Panc1 (cell line): Measurements from ENCODE around the gene TOPORS. TPM values are rescaled to one million over a fixed set of nuclear protein-coding genes. Genes with fewer than 3 reads are reported as not detected.
A peak's percentile ranks its signal among the peaks of the same experiment; 100 is the strongest.

Experiments
- ATAC-seq: fragments of 200-7000 bp; cut with Tn5 transposase; 2 replicates; pipeline ENCODE4 v1.9.1; 2020; ENCODE audit warnings: mild to moderate bottlenecking, moderate library complexity
- BruUV-seq: library from RNA; stranded (reverse); fragments of 400-500 nt; replicated peaks from 2 replicates; lab custom pipeline; 2021; lab: Mats Ljungman, UMichigan
- CTCF ChIA-PET: fragments of 300-600 bp; sonication (Branson Sonifier 250); formaldehyde crosslinking; loops from one replicate; lab custom pipeline; 2022; ENCODE audit warnings: antibody characterized with exemption; lab: Charles Lee
- POLR2A ChIA-PET: fragments of 300-600 bp; sonication (Branson Sonifier 250); formaldehyde crosslinking; loops from one replicate; lab custom pipeline; 2022; ENCODE audit warnings: antibody characterized with exemption; lab: Charles Lee
- DNase-seq: peaks from one replicate; pipeline ENCODE4 v3.0.0-alpha.2; 2010; ENCODE audit warnings: low read depth, low spot score
- H3K27ac ChIP-seq: 2 replicates; pipeline ENCODE4 v1.5.1; 2011; ENCODE audit warnings: mild to moderate bottlenecking, low read length, inconsistent platforms
- H3K27me3 ChIP-seq: fragments of 200-500 bp; sonication (Bioruptor generic); 2 replicates; pipeline ENCODE4 v1.6.0; 2014; ENCODE audit warnings: low read length, inconsistent platforms; ENCODE audit not compliant: control insufficient read depth, insufficient read depth
- H3K36me3 ChIP-seq: fragments of 200-500 bp; sonication (Bioruptor generic); 2 replicates; pipeline ENCODE4 v1.5.1; 2014; ENCODE audit warnings: inconsistent platforms, mild to moderate bottlenecking, low read length, moderate library complexity; ENCODE audit not compliant: control insufficient read depth, insufficient read depth
- H3K4me1 ChIP-seq: 2 replicates; pipeline ENCODE4 v1.5.1; 2011; ENCODE audit warnings: inconsistent platforms, mild to moderate bottlenecking, low read length, moderate library complexity; ENCODE audit not compliant: control insufficient read depth, insufficient read depth
- H3K4me3 ChIP-seq, 2 experiments: 2 replicates each; pipeline ENCODE4 v1.5.1; 2011 to 2012; ENCODE audit warnings: low read depth in 2 of 2, low read length in 2 of 2, mild to moderate bottlenecking in 2 of 2, inconsistent platforms in 1 of 2, moderate library complexity in 1 of 2
- H3K9me3 ChIP-seq: fragments of 200-500 bp; sonication (Bioruptor generic); 2 replicates; pipeline ENCODE4 v1.5.1; 2014; ENCODE audit warnings: low read depth, mild to moderate bottlenecking, inconsistent platforms, low read length, moderate library complexity; ENCODE audit not compliant: control insufficient read depth, insufficient read depth
- POLR2AphosphoS5 ChIP-seq: IDR thresholded peaks from 2 replicates; pipeline ENCODE4 v1.6.1; 2012; ENCODE audit warnings: mild to moderate bottlenecking, low read depth, low read length, moderate library complexity
- SIN3A ChIP-seq: IDR thresholded peaks from 2 replicates; pipeline ENCODE4 v1.6.1; 2012; ENCODE audit warnings: low read depth, mild to moderate bottlenecking, low read length, moderate library complexity, borderline replicate concordance; ENCODE audit not compliant: insufficient read depth
- TCF7L2 ChIP-seq: IDR thresholded peaks from 2 replicates; pipeline ENCODE4 v1.6.1; 2011; ENCODE audit warnings: mild to moderate bottlenecking, low read depth, low read length, inconsistent platforms
- in situ Hi-C: cut with HindIII; loops from 2 replicates; pipeline ENCODE4 v1.10.0; 2016; ENCODE audit warnings: low sequenced_read_pairs, low pct_unique_long_range_greater_than_20kb
- intact Hi-C: fragments of 100-400 bp; cut with micrococcal nuclease; formaldehyde crosslinking; loops from one replicate; pipeline ENCODE4 v1.10.0; 2022; ENCODE audit not compliant: unreplicated experiment
- total RNA-seq: library from RNA; stranded (reverse); gene quantifications from one replicate; pipeline ENCODE4 v1.2.1, GENCODE V29; 2021; ENCODE audit not compliant: unreplicated experiment
- TF ChIP-seq, protein P1 (sequence below): fragments of 450-650 bp; IDR thresholded peaks from 2 replicates; pipeline ENCODE4 v1.5.1; 2017; ENCODE audit warnings: mild to moderate bottlenecking
- TF ChIP-seq, protein P2 (sequence below), 2 experiments: IDR thresholded peaks; 2 replicates each; pipeline ENCODE4 v1.6.1; 2011 to 2012; ENCODE audit warnings: low read depth in 2 of 2, control low read depth in 1 of 2, low read length in 1 of 2, mild to moderate bottlenecking in 1 of 2, moderate library complexity in 1 of 2; ENCODE audit not compliant: insufficient read depth in 1 of 2

The TOPORS gene
- total RNA-seq, 1 experiment from 2014 or later: 21.2 TPM

DNA sequence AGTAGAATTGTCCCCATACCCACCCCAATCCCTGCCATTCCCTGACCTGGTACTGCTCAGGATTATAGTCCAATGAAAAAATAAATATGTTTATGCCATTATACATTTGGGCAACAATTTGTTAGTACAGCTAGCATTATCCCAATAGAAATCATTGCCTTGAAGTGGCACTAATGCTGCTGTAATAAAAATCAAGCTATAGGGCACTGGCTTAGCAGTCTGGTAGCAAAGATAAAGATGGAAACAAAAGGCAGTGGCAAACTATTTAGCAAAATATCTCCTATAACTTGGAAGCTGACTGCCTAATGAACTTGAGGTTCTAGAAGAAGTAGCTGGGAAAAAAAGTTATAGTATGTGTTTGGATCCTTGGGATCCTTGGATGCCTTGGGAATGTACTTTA is 2.2 kb upstream of the TOPORS start:
- BruUV-seq: no TSS peak
- ChIA-PET CTCF (no interaction called here), POLR2A (interaction anchor here (0.6 kb wide), 1 partner anchor 11 kb away, joined by 3 read pairs; no protein-coding TSS in a partner anchor)
- DNase-seq (no peak), ATAC-seq (no peak)
- Histone ChIP-seq H3K9me3 (no peaks in the 10 kb centered on the region), H3K36me3 (no peaks in the 10 kb centered on the region; the same call in 1 of the 2 replicates), H3K27me3 (no peaks in the 10 kb centered on the region), H3K27ac (no peak overlapping the region), H3K4me1 (peaks cover 11% of the 10 kb centered on the region; the same call in 1 of the 2 replicates), H3K4me3 (no peak overlapping the region)
- in situ Hi-C loops: loop anchor here (25.0 kb wide), 1 partner anchor 408 kb away; no protein-coding TSS in a partner anchor
- TF ChIP-seq POLR2AphosphoS5 (no peak), SIN3A (no peak)
- TF ChIP-seq, protein P1, sequence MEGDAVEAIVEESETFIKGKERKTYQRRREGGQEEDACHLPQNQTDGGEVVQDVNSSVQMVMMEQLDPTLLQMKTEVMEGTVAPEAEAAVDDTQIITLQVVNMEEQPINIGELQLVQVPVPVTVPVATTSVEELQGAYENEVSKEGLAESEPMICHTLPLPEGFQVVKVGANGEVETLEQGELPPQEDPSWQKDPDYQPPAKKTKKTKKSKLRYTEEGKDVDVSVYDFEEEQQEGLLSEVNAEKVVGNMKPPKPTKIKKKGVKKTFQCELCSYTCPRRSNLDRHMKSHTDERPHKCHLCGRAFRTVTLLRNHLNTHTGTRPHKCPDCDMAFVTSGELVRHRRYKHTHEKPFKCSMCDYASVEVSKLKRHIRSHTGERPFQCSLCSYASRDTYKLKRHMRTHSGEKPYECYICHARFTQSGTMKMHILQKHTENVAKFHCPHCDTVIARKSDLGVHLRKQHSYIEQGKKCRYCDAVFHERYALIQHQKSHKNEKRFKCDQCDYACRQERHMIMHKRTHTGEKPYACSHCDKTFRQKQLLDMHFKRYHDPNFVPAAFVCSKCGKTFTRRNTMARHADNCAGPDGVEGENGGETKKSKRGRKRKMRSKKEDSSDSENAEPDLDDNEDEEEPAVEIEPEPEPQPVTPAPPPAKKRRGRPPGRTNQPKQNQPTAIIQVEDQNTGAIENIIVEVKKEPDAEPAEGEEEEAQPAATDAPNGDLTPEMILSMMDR: no peak
- intact Hi-C loops: no loop called here

DNA sequence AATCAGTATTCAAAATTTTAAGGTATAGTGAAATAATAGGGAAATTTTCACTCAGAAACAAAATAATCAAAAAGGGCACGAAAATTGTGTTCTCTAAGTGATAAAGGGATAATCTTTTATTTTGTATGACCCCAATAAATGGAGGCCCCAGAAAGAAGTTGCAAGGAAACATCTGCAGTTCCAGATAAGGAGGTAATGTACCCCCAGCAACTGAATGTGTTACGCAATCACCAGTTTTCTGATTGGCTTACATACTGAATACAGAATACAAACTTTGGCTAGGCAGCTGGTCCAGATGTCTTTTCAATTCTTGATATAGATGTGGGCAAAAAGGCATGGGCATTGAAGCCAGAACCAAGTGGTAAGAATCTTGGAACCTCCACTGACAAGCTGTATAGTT is 1.7 kb upstream of the TOPORS start:
- Histone ChIP-seq H3K27ac (peak overlapping the region; percentile 84; the same call in 1 of the 2 replicates), H3K27me3 (no peaks in the 10 kb centered on the region), H3K4me1 (peaks cover 15% of the 10 kb centered on the region), H3K36me3 (no peaks in the 10 kb centered on the region; the same call in 1 of the 2 replicates), H3K4me3 (no peak overlapping the region), H3K9me3 (no peaks in the 10 kb centered on the region)
- intact Hi-C loops: no loop called here
- BruUV-seq: no TSS peak
- POLR2A ChIA-PET: interaction anchor here (0.6 kb wide), 1 partner anchor 12 kb away, joined by 3 read pairs; no protein-coding TSS in a partner anchor
- no peak for ATAC-seq
- CTCF ChIA-PET: interaction anchor here (2.0 kb wide), 1 partner anchor 176 kb away, joined by 4 read pairs; no protein-coding TSS in a partner anchor
- TF ChIP-seq TCF7L2 (no peak), SIN3A (no peak), POLR2AphosphoS5 (no peak)
- TF ChIP-seq, protein P1: no peak
- TF ChIP-seq, protein P2, sequence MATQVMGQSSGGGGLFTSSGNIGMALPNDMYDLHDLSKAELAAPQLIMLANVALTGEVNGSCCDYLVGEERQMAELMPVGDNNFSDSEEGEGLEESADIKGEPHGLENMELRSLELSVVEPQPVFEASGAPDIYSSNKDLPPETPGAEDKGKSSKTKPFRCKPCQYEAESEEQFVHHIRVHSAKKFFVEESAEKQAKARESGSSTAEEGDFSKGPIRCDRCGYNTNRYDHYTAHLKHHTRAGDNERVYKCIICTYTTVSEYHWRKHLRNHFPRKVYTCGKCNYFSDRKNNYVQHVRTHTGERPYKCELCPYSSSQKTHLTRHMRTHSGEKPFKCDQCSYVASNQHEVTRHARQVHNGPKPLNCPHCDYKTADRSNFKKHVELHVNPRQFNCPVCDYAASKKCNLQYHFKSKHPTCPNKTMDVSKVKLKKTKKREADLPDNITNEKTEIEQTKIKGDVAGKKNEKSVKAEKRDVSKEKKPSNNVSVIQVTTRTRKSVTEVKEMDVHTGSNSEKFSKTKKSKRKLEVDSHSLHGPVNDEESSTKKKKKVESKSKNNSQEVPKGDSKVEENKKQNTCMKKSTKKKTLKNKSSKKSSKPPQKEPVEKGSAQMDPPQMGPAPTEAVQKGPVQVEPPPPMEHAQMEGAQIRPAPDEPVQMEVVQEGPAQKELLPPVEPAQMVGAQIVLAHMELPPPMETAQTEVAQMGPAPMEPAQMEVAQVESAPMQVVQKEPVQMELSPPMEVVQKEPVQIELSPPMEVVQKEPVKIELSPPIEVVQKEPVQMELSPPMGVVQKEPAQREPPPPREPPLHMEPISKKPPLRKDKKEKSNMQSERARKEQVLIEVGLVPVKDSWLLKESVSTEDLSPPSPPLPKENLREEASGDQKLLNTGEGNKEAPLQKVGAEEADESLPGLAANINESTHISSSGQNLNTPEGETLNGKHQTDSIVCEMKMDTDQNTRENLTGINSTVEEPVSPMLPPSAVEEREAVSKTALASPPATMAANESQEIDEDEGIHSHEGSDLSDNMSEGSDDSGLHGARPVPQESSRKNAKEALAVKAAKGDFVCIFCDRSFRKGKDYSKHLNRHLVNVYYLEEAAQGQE (IDR thresholded peaks at IDR 0.05; ENCODE audit: insufficient read depth in 1 of 2, low read depth in 2 of 2, low read length in 1 of 2): no peak
- in situ Hi-C loops: loop anchor here (25.0 kb wide), 1 partner anchor 408 kb away; no protein-coding TSS in a partner anchor
- DNase-seq: no peak
